ENCODE results near the gene MAPKAP1. TPM values are rescaled to one million over a fixed set of nuclear protein-coding genes. Genes with fewer than 3 reads are reported as not detected.

Gene MAPKAP1
- total and polyA plus RNA-seq, 9 of the 15 experiments (the other 6 are each of a cell fraction or from before 2014, with no cell fraction given) = 2.6 to 82.1 (median 61.1) TPM

GRCh38 chr9:125486576-125486975 is 220.4 kb downstream of the MAPKAP1 start (continued):
- TF ChIP-seq AFF4 (CRISPR knock-in tag; IDR thresholded peaks at IDR 0.05) = no peak
- TF ChIP-seq ARHGAP35 (IDR thresholded peaks at IDR 0.05; ENCODE audit: partially characterized antibody) = no peak
- TF ChIP-seq ZNF696 (CRISPR knock-in tag; conservative IDR thresholded peaks at IDR 0.05) = no peak
- no peak for TF ChIP-seq CLOCK (CRISPR knock-in tag; IDR thresholded peaks at IDR 0.05; ENCODE audit: borderline replicate concordance)
- no peak for TF ChIP-seq CBX5 (IDR thresholded peaks at IDR 0.05; ENCODE audit: borderline replicate concordance, low read depth)
- TF ChIP-seq ESRRB (CRISPR knock-in tag; IDR thresholded peaks at IDR 0.05; ENCODE audit: borderline replicate concordance) = no peak
- TF ChIP-seq ZNF146 (CRISPR knock-in tag; IDR thresholded peaks at IDR 0.05; ENCODE audit: unreplicated experiment) = no peak
- no peak for TF ChIP-seq CBFA2T3 (IDR thresholded peaks at IDR 0.05)
- no peak for TF ChIP-seq ZBTB33 (CRISPR knock-in tag; IDR thresholded peaks at IDR 0.05)
- TF ChIP-seq GABPB1 (CRISPR knock-in tag; IDR thresholded peaks at IDR 0.05) = no peak
- no peak for TF ChIP-seq IRF9 (tag; IDR thresholded peaks at IDR 0.05)

Data from K562 (cell line).